Epithelial cell of esophagus (primary cell): ENCODE data around the gene TMEM107.

Source experiments
- DNase-seq: peaks from one replicate; pipeline ENCODE4 v3.0.0; 2010; ENCODE audit warnings: low read depth
- H3K4me3 ChIP-seq: 2 replicates; pipeline ENCODE4 v1.5.1; 2011; ENCODE audit warnings: mild to moderate bottlenecking, low read length, control low read depth
- TF ChIP-seq, protein P1 (sequence below): IDR thresholded peaks from 2 replicates; pipeline ENCODE4 v1.5.1; 2011; ENCODE audit warnings: low read depth, mild to moderate bottlenecking, low read length, control low read depth, inconsistent platforms; ENCODE audit not compliant: insufficient read depth; ENCODE audit errors: missing control alignments

Gene TMEM107

GRCh38 chr17:8154608-8155155, 21.5 kb downstream of the TMEM107 start:
- peak overlapping the region; percentile 100 for H3K4me3 ChIP-seq
- TF ChIP-seq, protein P1, sequence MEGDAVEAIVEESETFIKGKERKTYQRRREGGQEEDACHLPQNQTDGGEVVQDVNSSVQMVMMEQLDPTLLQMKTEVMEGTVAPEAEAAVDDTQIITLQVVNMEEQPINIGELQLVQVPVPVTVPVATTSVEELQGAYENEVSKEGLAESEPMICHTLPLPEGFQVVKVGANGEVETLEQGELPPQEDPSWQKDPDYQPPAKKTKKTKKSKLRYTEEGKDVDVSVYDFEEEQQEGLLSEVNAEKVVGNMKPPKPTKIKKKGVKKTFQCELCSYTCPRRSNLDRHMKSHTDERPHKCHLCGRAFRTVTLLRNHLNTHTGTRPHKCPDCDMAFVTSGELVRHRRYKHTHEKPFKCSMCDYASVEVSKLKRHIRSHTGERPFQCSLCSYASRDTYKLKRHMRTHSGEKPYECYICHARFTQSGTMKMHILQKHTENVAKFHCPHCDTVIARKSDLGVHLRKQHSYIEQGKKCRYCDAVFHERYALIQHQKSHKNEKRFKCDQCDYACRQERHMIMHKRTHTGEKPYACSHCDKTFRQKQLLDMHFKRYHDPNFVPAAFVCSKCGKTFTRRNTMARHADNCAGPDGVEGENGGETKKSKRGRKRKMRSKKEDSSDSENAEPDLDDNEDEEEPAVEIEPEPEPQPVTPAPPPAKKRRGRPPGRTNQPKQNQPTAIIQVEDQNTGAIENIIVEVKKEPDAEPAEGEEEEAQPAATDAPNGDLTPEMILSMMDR = no peak
- no peak for DNase-seq

DNA sequence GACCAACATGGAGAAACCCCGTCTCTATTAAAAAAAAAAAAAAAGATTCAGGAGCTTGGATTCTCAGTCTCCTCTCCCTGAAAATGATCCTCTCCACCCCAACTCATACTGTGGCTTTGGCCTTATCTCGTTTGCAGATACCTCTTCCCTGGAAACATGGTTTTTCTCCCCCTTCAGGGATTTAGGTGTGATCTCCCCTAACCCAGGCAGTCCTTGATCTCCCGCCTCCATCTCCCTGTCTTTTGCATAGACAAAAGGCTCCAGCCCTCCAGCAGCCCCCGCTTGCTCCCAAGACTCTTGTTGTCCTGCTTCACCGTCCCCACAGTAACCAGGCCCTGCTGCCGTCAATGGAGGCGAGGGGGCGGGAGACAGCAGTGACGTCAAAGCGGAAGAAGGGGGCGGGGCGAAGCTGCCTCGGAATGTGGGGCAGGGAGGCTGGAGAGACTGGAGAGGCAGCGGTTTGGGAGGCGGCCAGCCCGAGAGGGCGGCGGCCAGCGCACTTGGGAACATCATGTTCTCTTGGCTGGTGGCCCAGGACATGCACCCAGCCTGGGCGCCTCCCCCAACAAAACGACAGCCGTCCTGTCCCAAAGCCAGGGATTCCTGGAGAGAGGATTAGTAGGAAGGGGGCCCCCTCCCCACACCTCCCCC, 22.1 kb downstream of the TMEM107 start:
- DNase-seq = peak; percentile 98
- TF ChIP-seq, protein P1 = no peak
- H3K4me3 ChIP-seq = peak overlapping the region; percentile 100

GRCh38 chr17:8153525-8153956, 22.6 kb downstream of the TMEM107 start:
- TF ChIP-seq, protein P1 = no peak
- peak; percentile 98 for DNase-seq
- H3K4me3 ChIP-seq = peak overlapping the region; percentile 100

DNA sequence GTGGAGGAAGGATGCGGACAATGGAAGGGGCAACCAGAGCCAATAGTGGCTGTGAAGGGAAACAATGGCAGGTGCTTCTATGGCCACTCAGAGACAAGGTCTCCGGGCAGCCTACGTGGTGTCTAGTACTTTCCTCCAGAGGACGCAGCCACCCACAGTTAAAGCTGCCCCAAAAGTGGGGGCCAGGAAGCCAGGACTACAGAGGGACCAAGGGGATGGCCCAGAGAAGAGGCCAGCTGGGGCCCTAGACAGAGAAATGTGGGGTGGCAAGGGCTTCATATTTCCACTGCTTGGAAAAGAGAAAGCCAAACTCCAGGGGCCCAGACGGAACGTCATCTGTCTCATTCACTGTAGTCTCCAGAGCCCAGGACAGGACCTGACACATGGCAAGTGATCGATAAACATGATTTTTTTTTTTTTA, 23.1 kb downstream of the TMEM107 start:
- H3K4me3 ChIP-seq = peak overlapping the region; percentile 100
- DNase-seq = no peak
- TF ChIP-seq, protein P1 = no peak

DNA sequence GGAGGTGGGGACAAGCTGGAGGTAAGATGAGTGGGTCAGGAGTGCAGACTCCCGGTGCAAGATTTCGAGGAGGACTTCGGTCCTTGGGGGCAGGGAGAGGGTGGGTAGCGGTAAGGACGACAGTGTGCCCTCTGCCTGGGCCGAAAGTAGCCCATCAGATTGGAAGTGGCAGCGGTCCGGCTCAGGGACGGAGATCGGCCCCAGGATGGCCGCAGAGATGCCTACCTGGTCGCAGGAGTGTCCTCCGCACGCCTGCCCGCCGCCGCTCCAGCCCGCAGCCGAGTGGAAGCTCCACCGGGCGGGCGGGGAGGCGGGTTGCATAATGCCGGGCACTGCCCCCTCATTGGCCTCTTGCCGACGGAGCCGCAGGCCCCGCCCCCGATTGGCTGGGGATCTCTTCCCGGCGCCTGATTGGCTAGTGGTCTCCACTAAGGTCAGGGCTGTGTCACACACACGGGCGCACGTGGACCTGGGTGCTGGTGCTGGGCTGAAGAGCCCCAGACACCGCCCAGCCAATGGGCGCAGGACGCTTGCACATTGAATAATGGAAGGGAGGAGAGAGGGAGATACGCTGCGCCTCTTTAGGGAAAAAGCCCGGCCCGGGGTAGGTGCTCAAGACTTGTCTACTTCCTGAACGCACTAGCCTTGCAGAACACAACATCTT, 23.9 kb downstream of the TMEM107 start, which contains the start of gene PER1:
TSS of gene PER1 (minus strand) at position 293 of the 664 bp plus-strand sequence. CDS start 1,698 bp downstream, outside the sequence.
- TF ChIP-seq, protein P1 = no peak
- DNase-seq = peak; percentile 99
- H3K4me3 ChIP-seq = peak within 1 kb of the TSS; percentile 100

- peak overlapping the region; percentile 100 for H3K4me3 ChIP-seq
- TF ChIP-seq, protein P1 = no peak
- peak; percentile 45 for DNase-seq
Observed at GRCh38 chr17:8151641-8152111, 24.5 kb downstream of the TMEM107 start.
